Measurements from ENCODE around the gene MED4.
"Not testable (repeated sequence)": the region's sequence is repeated elsewhere in the genome, so short reads cannot be mapped to it uniquely, and the experiment has no call there.

The MED4 gene

DNA sequence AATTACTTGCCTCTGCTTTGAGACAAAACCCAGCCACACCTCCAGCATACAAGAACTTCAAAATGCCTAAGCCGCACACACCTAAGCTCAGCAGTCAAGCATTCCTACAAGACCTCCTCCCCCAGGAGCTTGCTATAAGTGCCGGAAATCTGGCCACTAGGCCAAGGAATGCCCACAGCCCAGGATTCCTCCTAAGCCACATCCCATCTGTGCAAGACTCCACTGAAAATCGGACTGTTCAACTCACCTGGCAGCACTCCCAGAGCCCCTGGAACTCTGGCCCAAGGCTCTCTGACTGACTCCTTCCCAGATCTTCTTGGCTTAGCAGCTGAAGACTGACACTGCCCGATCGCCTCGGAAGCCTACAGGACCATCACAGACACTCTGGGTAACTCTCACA is 36.4 kb downstream of the MED4 start:
- H3K4me3 ChIP-seq (ENCODE audit: low read length); H3K9ac ChIP-seq (ENCODE audit: low read depth, low read length); H3K27ac ChIP-seq (ENCODE audit: low read depth, low read length); H3K27me3 ChIP-seq (ENCODE audit: insufficient read depth, low read length); H3K9me3 ChIP-seq (ENCODE audit: insufficient read depth, low read depth, low read length); H3K4me1 ChIP-seq (ENCODE audit: insufficient read depth, low read length): not testable (repeated sequence)
- H3K36me3 ChIP-seq (ENCODE audit: insufficient read depth, low read length), result peaks cover 26% of the 10 kb centered on the region
- 95% methylated on average over 6 of the region's 6 CpGs for WGBS

DNA sequence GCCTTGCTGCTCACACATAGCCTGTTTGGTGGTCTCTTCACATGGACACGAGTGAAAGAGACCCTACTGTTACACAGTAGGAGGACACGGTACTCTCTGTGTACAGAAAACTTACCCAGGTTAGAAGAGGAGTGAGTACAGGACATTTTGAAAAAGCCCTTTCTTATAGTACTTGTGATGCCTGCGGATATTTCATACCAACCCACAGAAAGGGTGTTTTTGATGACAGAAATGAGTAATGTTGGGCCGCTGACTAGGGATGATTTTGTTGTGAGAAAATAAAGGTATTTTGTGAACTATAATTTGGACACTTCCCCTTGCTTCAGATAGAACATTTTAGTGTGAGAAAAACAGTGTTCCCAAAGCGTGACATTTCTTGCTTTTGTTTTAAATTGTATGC is 39.2 kb downstream of the MED4 start:
- Histone ChIP-seq H3K4me3 (ENCODE audit: low read length) (no peak overlapping the region), H3K27ac (ENCODE audit: low read depth, low read length) (no peak overlapping the region)
- 99% methylated on average over 5 of the region's 5 CpGs for WGBS

DNA sequence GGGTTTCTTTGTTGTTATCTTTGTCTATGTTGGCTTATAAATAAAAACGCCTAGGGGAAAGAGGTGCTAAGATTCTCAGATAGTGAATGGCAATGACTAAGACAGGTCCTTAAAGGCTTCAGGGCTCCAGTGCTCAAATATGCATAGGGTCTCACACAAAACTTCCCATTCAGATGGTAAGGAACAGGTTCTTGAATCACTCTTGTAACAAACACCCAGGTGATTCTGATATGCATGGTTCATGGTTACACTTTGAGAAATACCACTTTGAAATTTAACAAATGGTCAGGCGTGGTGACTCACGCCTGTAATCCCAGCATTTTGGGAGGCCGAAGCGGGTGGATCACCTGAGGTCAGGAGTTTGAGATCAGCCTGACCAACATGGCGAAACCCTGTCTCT is 40.3 kb downstream of the MED4 start:
- Histone ChIP-seq H3K4me3 (ENCODE audit: low read length) (no peak overlapping the region), H3K4me1 (ENCODE audit: insufficient read depth, low read length) (no peaks in the 10 kb centered on the region), H3K27ac (ENCODE audit: low read depth, low read length) (no peak overlapping the region), H3K9me3 (ENCODE audit: insufficient read depth, low read depth, low read length) (peaks cover 8% of the 10 kb centered on the region), H3K27me3 (ENCODE audit: insufficient read depth, low read length) (no peaks in the 10 kb centered on the region), H3K9ac (ENCODE audit: low read depth, low read length) (no peak overlapping the region), H3K36me3 (ENCODE audit: insufficient read depth, low read length) (peaks cover 52% of the 10 kb centered on the region)
- 86% methylated on average over 6 of the region's 6 CpGs for WGBS

More for the DNA sequence above, 39.2 kb downstream of the MED4 start:
- no peak overlapping the region for H3K9ac ChIP-seq (ENCODE audit: low read depth, low read length)
- peaks cover 8% of the 10 kb centered on the region for H3K9me3 ChIP-seq (ENCODE audit: insufficient read depth, low read depth, low read length)
- H3K36me3 ChIP-seq (ENCODE audit: insufficient read depth, low read length), result peaks cover 44% of the 10 kb centered on the region
- H3K27me3 ChIP-seq (ENCODE audit: insufficient read depth, low read length), result no peaks in the 10 kb centered on the region
- no peaks in the 10 kb centered on the region for H3K4me1 ChIP-seq (ENCODE audit: insufficient read depth, low read length)

DNA sequence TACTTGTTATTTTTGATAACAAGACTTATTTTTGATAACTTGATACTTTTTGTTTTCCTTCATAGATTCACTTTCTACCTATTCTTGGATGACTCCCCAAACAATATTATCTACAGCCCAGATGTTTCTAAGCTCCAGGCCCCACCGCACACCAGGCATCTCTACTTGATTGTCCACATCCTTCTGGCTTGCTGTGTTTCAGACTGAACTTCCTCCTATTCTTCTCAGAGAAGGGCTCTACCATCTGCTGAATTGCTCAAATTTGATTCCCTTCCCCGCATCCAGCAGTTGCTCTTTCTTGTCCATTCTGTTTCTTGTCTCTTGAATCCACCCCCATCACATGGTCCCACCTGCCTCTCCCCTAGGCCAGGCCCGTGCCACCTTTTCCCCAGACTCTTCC is 44.4 kb downstream of the MED4 start:
- Histone ChIP-seq H3K27ac (ENCODE audit: low read depth, low read length) (no peak overlapping the region), H3K9ac (ENCODE audit: low read depth, low read length) (no peak overlapping the region), H3K9me3 (ENCODE audit: insufficient read depth, low read depth, low read length) (peaks cover under 1% of the 10 kb centered on the region; the same call in 1 of the 2 replicates), H3K4me3 (ENCODE audit: low read length) (no peak overlapping the region), H3K36me3 (ENCODE audit: insufficient read depth, low read length) (peaks cover 86% of the 10 kb centered on the region), H3K27me3 (ENCODE audit: insufficient read depth, low read length) (no peaks in the 10 kb centered on the region), H3K4me1 (ENCODE audit: insufficient read depth, low read length) (no peaks in the 10 kb centered on the region)
- WGBS, result 94% methylated on average over 3 of the region's 3 CpGs

DNA sequence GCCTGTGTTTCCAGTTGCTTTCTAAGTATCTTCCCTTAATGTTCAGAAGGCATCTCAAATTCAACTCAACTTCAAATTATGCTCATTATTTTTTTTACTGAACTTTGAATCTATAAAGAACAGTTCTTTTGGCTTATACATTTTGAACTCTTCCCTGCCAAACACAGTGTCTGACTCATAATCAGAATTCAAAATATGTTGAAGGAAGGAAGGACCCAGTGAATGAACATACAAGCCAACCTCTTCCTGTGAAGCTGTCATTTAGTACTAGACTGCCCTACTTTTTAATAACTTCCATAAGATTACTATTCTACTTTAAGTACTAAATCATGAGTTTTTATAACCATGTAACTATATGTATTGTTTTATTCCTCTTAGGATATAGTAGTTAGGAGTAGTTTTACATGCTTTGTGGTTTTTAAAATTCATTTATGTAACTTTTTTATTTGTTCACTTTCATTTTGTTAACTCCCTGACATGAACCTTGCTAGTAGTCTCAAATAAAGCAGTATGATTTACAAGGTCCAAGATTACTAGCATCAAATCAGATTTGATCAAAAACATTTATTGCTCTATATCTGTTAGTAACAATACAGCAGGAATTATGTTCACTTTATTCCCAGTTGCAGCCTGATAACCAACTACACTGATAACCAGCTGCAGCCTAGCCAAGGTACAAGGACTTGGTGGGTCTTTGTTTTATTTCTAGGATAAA is 51.0 kb downstream of the MED4 start:
- Histone ChIP-seq H3K9me3 (ENCODE audit: insufficient read depth, low read depth, low read length) (0 out of 2 replicates have a peak, but pooled peaks cover 2% of the 10 kb centered on the region), H3K36me3 (ENCODE audit: insufficient read depth, low read length) (peaks cover 89% of the 10 kb centered on the region), H3K4me3 (ENCODE audit: low read length) (no peak overlapping the region), H3K27ac (ENCODE audit: low read depth, low read length) (no peak overlapping the region), H3K27me3 (ENCODE audit: insufficient read depth, low read length) (no peaks in the 10 kb centered on the region), H3K9ac (ENCODE audit: low read depth, low read length) (no peak overlapping the region), H3K4me1 (ENCODE audit: insufficient read depth, low read length) (peaks cover 3% of the 10 kb centered on the region; the same call in 1 of the 2 replicates)

DNA sequence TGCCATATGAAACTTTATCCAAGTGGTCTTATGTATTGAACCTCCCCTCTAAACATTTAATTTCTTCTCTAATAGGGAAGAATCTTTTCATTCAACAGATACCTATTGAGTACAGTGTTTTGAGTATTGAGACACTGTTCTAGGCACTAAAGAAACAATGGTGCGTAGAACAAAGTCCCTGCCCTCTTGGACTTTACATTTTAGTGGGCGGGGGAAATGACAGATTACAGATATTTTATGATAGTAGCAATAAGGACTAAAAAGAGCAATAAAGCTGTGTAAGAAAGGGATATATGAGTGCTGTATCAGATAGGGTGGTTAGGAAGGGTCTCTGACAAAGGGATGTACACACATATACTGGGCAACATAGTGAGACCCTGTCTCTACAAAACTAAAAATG is 52.0 kb downstream of the MED4 start:
- peaks cover 9% of the 10 kb centered on the region; the same call in 1 of the 2 replicates for H3K4me1 ChIP-seq (ENCODE audit: insufficient read depth, low read length)
- H3K36me3 ChIP-seq (ENCODE audit: insufficient read depth, low read length), result peaks cover 79% of the 10 kb centered on the region
- 95% methylated on average over 2 of the region's 2 CpGs for WGBS
- no peak overlapping the region for H3K9ac ChIP-seq (ENCODE audit: low read depth, low read length)
- H3K9me3 ChIP-seq (ENCODE audit: insufficient read depth, low read depth, low read length), result 0 out of 2 replicates have a peak, but pooled peaks cover 2% of the 10 kb centered on the region
- no peak overlapping the region for H3K27ac ChIP-seq (ENCODE audit: low read depth, low read length)
- no peaks in the 10 kb centered on the region for H3K27me3 ChIP-seq (ENCODE audit: insufficient read depth, low read length)
- H3K4me3 ChIP-seq (ENCODE audit: low read length), result no peak overlapping the region

DNA sequence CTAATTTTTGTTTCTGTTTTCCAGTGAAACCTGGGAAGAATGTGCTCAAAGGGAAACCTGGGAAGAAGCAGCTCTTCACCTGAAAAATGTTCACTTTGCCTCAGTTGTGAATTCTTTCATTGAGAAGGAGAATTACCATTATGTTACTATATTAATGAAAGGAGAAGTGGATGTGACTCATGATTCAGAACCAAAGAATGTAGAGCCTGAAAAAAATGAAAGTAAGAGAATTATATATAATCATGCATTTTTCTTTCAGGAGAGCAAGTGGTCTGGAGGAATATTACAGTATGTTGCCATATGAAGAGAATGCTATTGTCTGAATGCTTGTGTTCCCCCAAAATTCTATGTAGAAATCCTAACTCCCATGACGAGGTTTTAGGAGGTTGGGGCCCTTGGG is 54.0 kb downstream of the MED4 start:
- WGBS, result 86% methylated on average over 1 of the region's 1 CpG
- H3K9ac ChIP-seq (ENCODE audit: low read depth, low read length), result no peak overlapping the region
- H3K27me3 ChIP-seq (ENCODE audit: insufficient read depth, low read length), result no peaks in the 10 kb centered on the region
- H3K4me3 ChIP-seq (ENCODE audit: low read length), result no peak overlapping the region
- 0 out of 2 replicates have a peak, but pooled peaks cover 2% of the 10 kb centered on the region for H3K9me3 ChIP-seq (ENCODE audit: insufficient read depth, low read depth, low read length)
- H3K27ac ChIP-seq (ENCODE audit: low read depth, low read length), result no peak overlapping the region
- peaks cover 18% of the 10 kb centered on the region for H3K4me1 ChIP-seq (ENCODE audit: insufficient read depth, low read length)
- peaks cover 59% of the 10 kb centered on the region for H3K36me3 ChIP-seq (ENCODE audit: insufficient read depth, low read length)

DNA sequence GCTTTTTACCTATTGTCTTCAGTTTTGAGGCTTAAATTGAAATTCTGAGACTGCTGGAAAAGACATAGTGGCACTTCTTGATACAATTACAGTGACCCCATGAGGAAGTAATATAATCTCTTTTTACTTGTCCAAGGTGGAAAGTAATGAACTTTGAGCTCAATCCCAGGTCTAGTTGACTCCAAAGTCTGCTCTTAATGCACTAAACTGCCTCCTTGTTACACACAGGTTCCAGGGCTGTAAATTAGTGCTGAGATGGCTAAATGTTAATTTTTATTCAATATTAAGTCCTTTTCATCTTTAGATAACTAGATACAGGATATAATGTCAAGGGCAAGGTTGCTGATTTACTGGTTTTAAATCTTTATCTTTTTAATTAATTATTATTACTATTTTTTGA is 54.9 kb downstream of the MED4 start:
- Histone ChIP-seq H3K9ac (ENCODE audit: low read depth, low read length) (no peak overlapping the region), H3K36me3 (ENCODE audit: insufficient read depth, low read length) (peaks cover 50% of the 10 kb centered on the region)

DNA sequence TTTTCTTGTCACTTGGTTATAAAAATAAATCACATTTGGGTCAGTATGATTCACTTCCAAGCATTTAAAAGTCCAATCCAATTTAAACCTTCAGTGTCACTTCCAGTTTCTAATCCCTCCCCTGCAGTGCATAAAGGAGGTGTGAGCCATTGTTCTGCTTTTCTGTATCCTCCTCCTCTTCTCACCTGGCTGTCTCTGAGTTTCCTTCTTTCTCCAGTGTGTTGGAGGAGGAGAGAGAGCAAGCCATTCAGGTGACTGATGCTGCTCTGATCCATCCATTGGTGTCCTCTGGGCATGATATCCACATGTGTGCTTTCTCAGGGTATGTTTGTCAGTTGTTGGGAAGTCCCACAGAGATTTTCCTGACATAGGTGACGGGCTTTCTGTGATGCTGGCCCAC is 56.1 kb downstream of the MED4 start:
- WGBS, result 87% methylated on average over 1 of the region's 1 CpG
- H3K9ac ChIP-seq (ENCODE audit: low read depth, low read length), result peak overlapping the region; percentile 90; the same call in 1 of the 2 replicates
- peak overlapping the region; percentile 98 for H3K27ac ChIP-seq (ENCODE audit: low read depth, low read length)
- peaks cover 40% of the 10 kb centered on the region for H3K36me3 ChIP-seq (ENCODE audit: insufficient read depth, low read length)
- H3K4me3 ChIP-seq (ENCODE audit: low read length), result peak overlapping the region; percentile 66
- H3K4me1 ChIP-seq (ENCODE audit: insufficient read depth, low read length), result peaks cover 18% of the 10 kb centered on the region
- H3K27me3 ChIP-seq (ENCODE audit: insufficient read depth, low read length), result no peaks in the 10 kb centered on the region
- H3K9me3 ChIP-seq (ENCODE audit: insufficient read depth, low read depth, low read length), result peaks cover 4% of the 10 kb centered on the region; the same call in 1 of the 2 replicates

More for the DNA sequence above, 54.9 kb downstream of the MED4 start:
- H3K4me1 ChIP-seq (ENCODE audit: insufficient read depth, low read length), result peaks cover 18% of the 10 kb centered on the region
- no peak overlapping the region for H3K27ac ChIP-seq (ENCODE audit: low read depth, low read length)
- H3K27me3 ChIP-seq (ENCODE audit: insufficient read depth, low read length), result no peaks in the 10 kb centered on the region
- no peak overlapping the region for H3K4me3 ChIP-seq (ENCODE audit: low read length)
- H3K9me3 ChIP-seq (ENCODE audit: insufficient read depth, low read depth, low read length), result 0 out of 2 replicates have a peak, but pooled peaks cover 2% of the 10 kb centered on the region

DNA sequence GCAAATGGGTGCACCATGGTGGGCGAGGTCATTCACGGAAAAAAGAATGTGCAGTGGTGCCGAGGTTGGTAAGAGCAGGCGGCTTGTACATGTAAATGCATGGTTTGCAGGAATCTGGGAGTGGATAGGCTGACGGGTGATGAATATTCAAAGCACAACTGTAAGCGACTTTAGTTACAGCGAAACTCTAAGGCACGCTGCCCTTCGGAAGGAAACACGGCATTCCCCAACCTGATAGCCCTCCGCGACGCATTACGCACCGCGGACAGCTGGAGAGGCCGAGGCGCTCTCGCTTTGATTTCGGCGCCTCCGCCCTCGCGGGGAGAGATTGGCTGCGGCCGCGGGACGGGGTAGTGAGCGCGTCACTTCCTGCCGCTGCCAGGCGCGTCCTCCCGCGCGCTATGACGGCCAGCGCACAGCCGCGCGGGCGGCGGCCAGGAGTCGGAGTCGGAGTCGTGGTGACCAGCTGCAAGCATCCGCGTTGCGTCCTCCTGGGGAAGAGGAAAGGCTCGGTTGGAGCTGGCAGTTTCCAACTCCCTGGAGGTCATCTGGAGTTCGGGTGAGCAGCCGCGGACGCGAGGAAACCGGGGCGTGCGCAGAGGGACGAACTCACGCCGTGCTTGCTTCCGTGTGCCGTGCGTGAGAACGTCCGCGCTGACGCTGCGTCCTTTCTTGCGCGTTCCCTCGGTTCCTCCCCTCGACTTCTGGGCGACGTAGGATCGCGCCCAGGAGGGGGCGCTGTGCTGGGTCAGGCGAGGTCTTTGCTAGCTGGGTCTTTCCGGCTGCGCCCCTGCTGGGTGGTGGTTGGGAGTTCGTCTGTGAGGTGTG is 57.3 kb downstream of the MED4 start, which contains the start of gene NUDT15:
Gene NUDT15 (plus strand): TSS at position 381 of the 828 bp plus-strand sequence. CDS start 21 bp downstream, at position 402.
- Histone ChIP-seq H3K9ac (ENCODE audit: low read depth, low read length) (peak within 1 kb of the TSS; percentile 90), H3K4me3 (ENCODE audit: low read length) (peak within 1 kb of the TSS; percentile 66), H3K27ac (ENCODE audit: low read depth, low read length) (peak within 1 kb of the TSS; percentile 98), H3K9me3 (ENCODE audit: insufficient read depth, low read depth, low read length) (peaks cover 16% of the 10 kb centered on the region), H3K4me1 (ENCODE audit: insufficient read depth, low read length) (peaks cover 18% of the 10 kb centered on the region), H3K27me3 (ENCODE audit: insufficient read depth, low read length) (no peaks in the 10 kb centered on the region), H3K36me3 (ENCODE audit: insufficient read depth, low read length) (peaks cover 28% of the 10 kb centered on the region)
- under 1% methylated on average over 82 of the region's 82 CpGs for WGBS

DNA sequence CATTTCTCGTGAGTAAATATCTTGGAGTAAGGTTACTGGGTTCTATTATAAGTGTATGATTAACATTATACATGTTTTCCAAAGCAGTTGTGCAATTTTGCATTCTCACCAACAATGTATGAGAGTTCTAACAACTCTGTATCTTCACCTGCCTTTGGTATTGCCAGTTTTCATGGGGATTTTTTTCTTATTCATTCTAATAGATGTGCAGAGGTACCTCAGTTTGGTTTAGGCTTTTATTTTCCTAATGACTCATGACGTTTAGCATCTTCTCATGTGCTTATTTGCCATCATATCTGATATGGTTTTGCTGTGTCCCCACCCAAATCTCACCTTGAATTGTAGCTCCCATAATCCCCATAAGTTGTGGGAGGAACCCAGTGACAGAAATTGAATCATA is 65.0 kb downstream of the MED4 start:
- Histone ChIP-seq H3K9ac (ENCODE audit: low read depth, low read length) (no peak overlapping the region), H3K4me1 (ENCODE audit: insufficient read depth, low read length) (no peaks in the 10 kb centered on the region), H3K4me3 (ENCODE audit: low read length) (no peak overlapping the region), H3K36me3 (ENCODE audit: insufficient read depth, low read length) (peaks cover 2% of the 10 kb centered on the region; the same call in 1 of the 2 replicates), H3K9me3 (ENCODE audit: insufficient read depth, low read depth, low read length) (peaks cover 41% of the 10 kb centered on the region), H3K27ac (ENCODE audit: low read depth, low read length) (no peak overlapping the region), H3K27me3 (ENCODE audit: insufficient read depth, low read length) (no peaks in the 10 kb centered on the region)
- 93% methylated on average over 2 of the region's 2 CpGs for WGBS
